GM18517 (cell line): ENCODE measurements around the gene SLC9C1.
"Not testable (repeated sequence)": the region's sequence is repeated elsewhere in the genome, so short reads cannot be mapped to it uniquely, and the experiment has no call there.

Experiments used
- ATAC-seq: cut with Tn5 transposase; IDR thresholded peaks from one replicate; pipeline ENCODE4 v1.9.1; 2021; ENCODE audit warnings: mild to moderate bottlenecking, moderate library complexity; ENCODE audit not compliant: unreplicated experiment

The SLC9C1 gene

GRCh38 chr3:112199622-112200316 is 94.2 kb downstream of the SLC9C1 start:
- ATAC-seq, result no peak

- ATAC-seq, result no peak
These were observed 96.9 kb downstream of the SLC9C1 start for GRCh38 chr3:112197131-112197530.

- no peak for ATAC-seq
These were observed 106.7 kb downstream of the SLC9C1 start for GRCh38 chr3:112187300-112187699.

- ATAC-seq, result not testable (repeated sequence)
These were observed 108.5 kb downstream of the SLC9C1 start for GRCh38 chr3:112185423-112186035.

- no peak for ATAC-seq
These were observed 118.4 kb downstream of the SLC9C1 start for GRCh38 chr3:112175646-112176045.

- no peak for ATAC-seq
These were observed 119.0 kb downstream of the SLC9C1 start for GRCh38 chr3:112175037-112175436.

- no peak for ATAC-seq
These were observed 122.9 kb downstream of the SLC9C1 start for GRCh38 chr3:112171144-112171543.

- ATAC-seq, result no peak
These were observed 124.0 kb downstream of the SLC9C1 start for GRCh38 chr3:112170046-112170445.

- no peak for ATAC-seq
These were observed 126.3 kb downstream of the SLC9C1 start for GRCh38 chr3:112167758-112168157.

- ATAC-seq, result no peak
These were observed 144.9 kb downstream of the SLC9C1 start for GRCh38 chr3:112149136-112149535.

- no peak for ATAC-seq
These were observed 150.3 kb downstream of the SLC9C1 start for GRCh38 chr3:112143689-112144088.

GRCh38 chr3:112143251-112143650 is 150.8 kb downstream of the SLC9C1 start:
- no peak for ATAC-seq

GRCh38 chr3:112141293-112141692 is 152.7 kb downstream of the SLC9C1 start:
- no peak for ATAC-seq

- ATAC-seq, result no peak
These were observed 153.4 kb downstream of the SLC9C1 start for GRCh38 chr3:112140584-112140983.

- no peak for ATAC-seq
These were observed 155.6 kb downstream of the SLC9C1 start for GRCh38 chr3:112138219-112138969.

- no peak for ATAC-seq
These were observed 156.2 kb downstream of the SLC9C1 start for GRCh38 chr3:112137781-112138180.

GRCh38 chr3:112136959-112137693 is 156.9 kb downstream of the SLC9C1 start:
- ATAC-seq, result no peak

- ATAC-seq, result no peak
These were observed 158.0 kb downstream of the SLC9C1 start for GRCh38 chr3:112136046-112136445.

GRCh38 chr3:112134335-112135124 is 159.5 kb downstream of the SLC9C1 start:
- ATAC-seq, result no peak

GRCh38 chr3:112133626-112134334 is 160.2 kb downstream of the SLC9C1 start:
- ATAC-seq, result no peak
